NT2/D1 (cell line): ENCODE results near the gene TRIM51.

Experiments
- SUZ12 ChIP-seq: IDR thresholded peaks from 2 replicates; pipeline ENCODE4 v1.6.1; 2011; ENCODE audit not compliant: insufficient read length, insufficient read depth; ENCODE audit errors: extremely low read depth
- YY1 ChIP-seq: IDR thresholded peaks from 2 replicates; pipeline ENCODE4 v1.6.1; 2011; ENCODE audit not compliant: insufficient read length, insufficient read depth

DNA sequence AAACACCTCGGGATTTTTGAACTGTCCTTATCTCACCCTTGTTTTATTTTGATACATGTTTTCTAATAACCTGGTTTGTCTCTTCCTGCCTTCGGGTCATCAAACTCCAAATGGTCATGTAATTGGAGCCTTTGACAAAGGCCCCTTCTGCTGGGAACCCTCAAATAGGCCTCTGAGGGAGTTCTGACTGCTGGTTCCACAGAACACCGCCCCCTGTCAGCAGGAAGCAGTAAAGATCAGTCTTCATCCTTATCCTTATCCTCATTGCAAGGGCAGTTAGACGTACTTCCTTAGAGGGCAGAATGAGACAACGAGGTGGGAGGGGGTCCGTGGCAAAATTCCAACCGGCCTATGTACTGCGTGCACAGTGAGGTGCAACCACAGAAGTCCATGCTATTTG lies 12.1 kb downstream of the TRIM51 start:
- no peak for TF ChIP-seq SUZ12
- TF ChIP-seq YY1 = no peak
